HG03521 (cell line): ENCODE measurements around the gene TTC39B.
A peak's percentile ranks its signal among the peaks of the same experiment; 100 is the strongest.

ENCODE experiments used
- ATAC-seq: cut with Tn5 transposase; IDR thresholded peaks from one replicate; pipeline ENCODE4 v1.9.1; 2021; ENCODE audit warnings: mild to moderate bottlenecking, moderate library complexity; ENCODE audit not compliant: unreplicated experiment

The TTC39B gene

GRCh38 chr9:15182101-15182551, 124.9 kb downstream of the TTC39B start:
- ATAC-seq = no peak

GRCh38 chr9:15180124-15180523, 126.9 kb downstream of the TTC39B start:
- no peak for ATAC-seq

- ATAC-seq = no peak
These were observed 128.4 kb downstream of the TTC39B start for GRCh38 chr9:15178631-15179030.

GRCh38 chr9:15176836-15177235, 130.2 kb downstream of the TTC39B start:
- no peak for ATAC-seq

- no peak for ATAC-seq
These were observed 143.1 kb downstream of the TTC39B start for GRCh38 chr9:15163931-15164330.

- no peak for ATAC-seq
These were observed 145.3 kb downstream of the TTC39B start for GRCh38 chr9:15161753-15162152.

- no peak for ATAC-seq
These were observed 146.3 kb downstream of the TTC39B start for GRCh38 chr9:15160673-15161072.

- ATAC-seq = no peak
These were observed 149.0 kb downstream of the TTC39B start for GRCh38 chr9:15158064-15158463.

GRCh38 chr9:15157381-15157780, 149.6 kb downstream of the TTC39B start:
- no peak for ATAC-seq

GRCh38 chr9:15156241-15156640, 150.8 kb downstream of the TTC39B start:
- no peak for ATAC-seq

- ATAC-seq = no peak
These were observed 151.2 kb downstream of the TTC39B start for GRCh38 chr9:15155826-15156225.

- no peak for ATAC-seq
These were observed 151.7 kb downstream of the TTC39B start for GRCh38 chr9:15155323-15155722.

GRCh38 chr9:15154677-15155076, 152.3 kb downstream of the TTC39B start:
- no peak for ATAC-seq

GRCh38 chr9:15153961-15154360, 153.1 kb downstream of the TTC39B start:
- no peak for ATAC-seq

GRCh38 chr9:15150939-15151338, 156.1 kb downstream of the TTC39B start:
- no peak for ATAC-seq

- no peak for ATAC-seq
These were observed 157.6 kb downstream of the TTC39B start for GRCh38 chr9:15149450-15149849.

GRCh38 chr9:15146268-15146700, 160.7 kb downstream of the TTC39B start:
- no peak for ATAC-seq

GRCh38 chr9:15144622-15145061, 162.4 kb downstream of the TTC39B start:
- no peak for ATAC-seq

GRCh38 chr9:15142878-15143534, 164.0 kb downstream of the TTC39B start:
- ATAC-seq = peak; percentile 86

- ATAC-seq = no peak
These were observed 167.0 kb downstream of the TTC39B start for GRCh38 chr9:15140051-15140450.

- no peak for ATAC-seq
These were observed 167.5 kb downstream of the TTC39B start for GRCh38 chr9:15139469-15139868.

GRCh38 chr9:15138357-15138686, 168.7 kb downstream of the TTC39B start:
- no peak for ATAC-seq
